IMR-90 (cell line): ENCODE results near the gene NXPE3. TPM values are rescaled to one million over a fixed set of nuclear protein-coding genes. Genes with fewer than 3 reads are reported as not detected.

Source experiments
- ATAC-seq: fragments of 200-7000 bp; cut with Tn5 transposase; 2 replicates; pipeline ENCODE4 v1.9.1; 2020; ENCODE audit warnings: low read depth, mild to moderate bottlenecking, moderate library complexity
- BruUV-seq: library from RNA; stranded (reverse); fragments of 400-500 nt; replicated peaks from 2 replicates; lab custom pipeline; 2021; lab: Mats Ljungman, UMichigan
- CTCF ChIA-PET: fragments of 300-600 bp; formaldehyde crosslinking; extraction: SDS; loops from one replicate; lab custom pipeline; 2021; ENCODE audit warnings: antibody characterized with exemption; lab: Yijun Ruan, JAX
- POLR2A ChIA-PET: fragments of 300-600 bp; sonication (Branson Sonifier 250); formaldehyde crosslinking; loops from one replicate; lab custom pipeline; 2022; ENCODE audit warnings: antibody characterized with exemption; ENCODE audit not compliant: unreplicated experiment; lab: Charles Lee
- DNase-seq: peaks from one replicate; pipeline ENCODE4 v3.0.0; 2013
- H2AFZ ChIP-seq: replicated peaks from 2 replicates; pipeline ENCODE3; 2013; ENCODE audit warnings: low read length, mild to moderate bottlenecking; ENCODE audit not compliant: poor library complexity
- H2AK5ac ChIP-seq: 2 replicates; pipeline ENCODE4 v1.6.1; 2013; ENCODE audit warnings: low read depth, low read length, inconsistent platforms
- H2AK9ac ChIP-seq: replicated peaks from 2 replicates; pipeline ENCODE3; 2013; ENCODE audit warnings: mild to moderate bottlenecking, low read depth, low read length, moderate library complexity; ENCODE audit not compliant: poor library complexity
- H2BK120ac ChIP-seq: 2 replicates; pipeline ENCODE4 v1.6.1; 2013; ENCODE audit warnings: low read depth, low read length, inconsistent platforms
- H2BK15ac ChIP-seq: 3 replicates; pipeline ENCODE4 v1.6.1; 2013; ENCODE audit warnings: low read depth, low read length, inconsistent platforms
- H2BK20ac ChIP-seq: 2 replicates; pipeline ENCODE4 v1.6.1; 2013; ENCODE audit warnings: low read depth, mild to moderate bottlenecking, inconsistent platforms, low read length, moderate library complexity
- H2BK5ac ChIP-seq: 2 replicates; pipeline ENCODE4 v1.6.1; 2013; ENCODE audit warnings: mild to moderate bottlenecking, low read depth, low read length, inconsistent platforms; ENCODE audit not compliant: poor library complexity, severe bottlenecking
- H3K14ac ChIP-seq: replicated peaks from 2 replicates; pipeline ENCODE4 v1.6.1; 2013; ENCODE audit warnings: low read depth, low read length, inconsistent platforms
- H3K18ac ChIP-seq: 2 replicates; pipeline ENCODE4 v1.6.1; 2013; ENCODE audit warnings: low read depth, low read length, control low read depth
- H3K23ac ChIP-seq: 2 replicates; pipeline ENCODE4 v1.6.1; 2013; ENCODE audit warnings: low read depth, low read length, inconsistent platforms
- H3K27ac ChIP-seq: 2 replicates; pipeline ENCODE4 v1.5.1; 2013; ENCODE audit warnings: mild to moderate bottlenecking, control low read depth, low read length; ENCODE audit not compliant: insufficient read depth
- H3K27me3 ChIP-seq: 2 replicates; pipeline ENCODE4 v1.6.1; 2013; ENCODE audit warnings: low read length; ENCODE audit not compliant: control insufficient read depth, insufficient read depth
- H3K36me3 ChIP-seq: 2 replicates; pipeline ENCODE4 v1.6.1; 2013; ENCODE audit warnings: low read length, mixed read lengths; ENCODE audit not compliant: control insufficient read depth, insufficient read depth
- H3K4ac ChIP-seq: 2 replicates; pipeline ENCODE4 v1.6.1; 2013; ENCODE audit warnings: low read depth, low read length, inconsistent platforms
- H3K4me1 ChIP-seq: 2 replicates; pipeline ENCODE4 v1.6.1; 2013; ENCODE audit warnings: low read length, mixed read lengths; ENCODE audit not compliant: control insufficient read depth, insufficient read depth
- H3K4me2 ChIP-seq: 2 replicates; pipeline ENCODE4 v1.6.1; 2013; ENCODE audit warnings: low read depth, mild to moderate bottlenecking, control low read depth, low read length, moderate library complexity
- H3K4me3 ChIP-seq: 2 replicates; pipeline ENCODE4 v1.5.1; 2013; ENCODE audit warnings: low read depth, mild to moderate bottlenecking, control low read depth, low read length, moderate library complexity; ENCODE audit not compliant: insufficient read depth
- H3K56ac ChIP-seq: 2 replicates; pipeline ENCODE4 v1.6.1; 2013; ENCODE audit warnings: low read length, inconsistent platforms; ENCODE audit not compliant: insufficient read depth; ENCODE audit errors: extremely low read depth
- H3K79me1 ChIP-seq, 2 experiments: 2 replicates each; pipeline ENCODE4 v1.6.1; 2013; ENCODE audit warnings: low read length in 2 of 2, inconsistent platforms in 1 of 2, low read depth in 1 of 2
- H3K9ac ChIP-seq: 2 replicates; pipeline ENCODE4 v1.6.1; 2013; ENCODE audit warnings: low read depth, low read length, control low read depth
- H3K9me1 ChIP-seq: 2 replicates; pipeline ENCODE4 v1.6.1; 2013; ENCODE audit warnings: low read length, inconsistent platforms; ENCODE audit not compliant: insufficient read depth
- H3K9me3 ChIP-seq: 2 replicates; pipeline ENCODE4 v1.6.1; 2013; ENCODE audit warnings: low read length; ENCODE audit not compliant: control insufficient read depth, insufficient read depth
- H4K20me1 ChIP-seq: 2 replicates; pipeline ENCODE4 v1.6.1; 2013; ENCODE audit warnings: low read length, inconsistent platforms; ENCODE audit not compliant: insufficient read depth
- H4K5ac ChIP-seq: 2 replicates; pipeline ENCODE4 v1.6.1; 2013; ENCODE audit warnings: mild to moderate bottlenecking, low read depth, low read length, control low read depth
- H4K8ac ChIP-seq, 2 experiments: 2 replicates each; pipeline ENCODE4 v1.6.1; 2013; ENCODE audit warnings: low read depth in 2 of 2, low read length in 2 of 2, control low read depth in 1 of 2, inconsistent platforms in 1 of 2
- H4K91ac ChIP-seq: 2 replicates; pipeline ENCODE4 v1.6.1; 2013; ENCODE audit warnings: low read depth, low read length, inconsistent platforms; ENCODE audit not compliant: insufficient read depth
- BHLHE40 ChIP-seq: fragments of 150-350 bp; IDR thresholded peaks from 2 replicates; pipeline ENCODE4 v1.6.1; 2016; ENCODE audit warnings: mild to moderate bottlenecking, low read depth, low read length
- CEBPB ChIP-seq: IDR thresholded peaks from 2 replicates; pipeline ENCODE4 v1.6.1; 2012; ENCODE audit warnings: low read depth, low read length, improper control_type of control experiment
- CHD1 ChIP-seq: IDR thresholded peaks from 2 replicates; pipeline ENCODE4 v1.6.1; 2012; ENCODE audit warnings: low read depth, low read length, improper control_type of control experiment
- ELK1 ChIP-seq: fragments of 150-350 bp; IDR thresholded peaks from 2 replicates; pipeline ENCODE4 v1.6.1; 2016; ENCODE audit warnings: low read depth, mild to moderate bottlenecking, low read length, moderate library complexity, borderline replicate concordance
- FOS ChIP-seq: fragments of 150-350 bp; IDR thresholded peaks from 2 replicates; pipeline ENCODE4 v1.6.1; 2016; ENCODE audit warnings: low read depth, low read length
- MAFK ChIP-seq: IDR thresholded peaks from 2 replicates; pipeline ENCODE4 v1.6.1; 2012; ENCODE audit warnings: low read depth, low read length, improper control_type of control experiment
- MAZ ChIP-seq: IDR thresholded peaks from 2 replicates; pipeline ENCODE4 v1.6.1; 2012; ENCODE audit warnings: low read depth, mild to moderate bottlenecking, low read length, improper control_type of control experiment, moderate library complexity, borderline replicate concordance
- MXI1 ChIP-seq: IDR thresholded peaks from 2 replicates; pipeline ENCODE4 v1.6.1; 2012; ENCODE audit warnings: low read depth, mild to moderate bottlenecking, low read length, moderate library complexity, borderline replicate concordance
- NFE2L2 ChIP-seq: fragments of 150-350 bp; IDR thresholded peaks from 2 replicates; pipeline ENCODE4 v1.6.1; 2016; ENCODE audit warnings: low read depth, mild to moderate bottlenecking, low read length
- POLR2A ChIP-seq: IDR thresholded peaks from 2 replicates; pipeline ENCODE4 v1.6.1; 2012; ENCODE audit warnings: mild to moderate bottlenecking, low read depth, low read length
- RFX5 ChIP-seq: IDR thresholded peaks from 2 replicates; pipeline ENCODE4 v1.8.0; 2012; ENCODE audit warnings: low read depth, mild to moderate bottlenecking, low read length, moderate library complexity
- SMC3 ChIP-seq: fragments of 150-350 bp; IDR thresholded peaks from 2 replicates; pipeline ENCODE4 v1.6.1; 2016; ENCODE audit warnings: low read depth, mild to moderate bottlenecking, antibody characterized with exemption, low read length, moderate library complexity
- USF2 ChIP-seq: fragments of 150-350 bp; IDR thresholded peaks from 2 replicates; pipeline ENCODE4 v1.6.1; 2017; ENCODE audit warnings: mild to moderate bottlenecking, antibody characterized with exemption, low read length, low read depth
- WGBS, 2 experiments: methylation state at CpG; one replicate each; pipeline versions ENCODE4 v1.1.5 to v1.1.7; 2013; ENCODE audit warnings: missing lambda C conversion rate in 2 of 2; ENCODE audit not compliant: insufficient read length in 1 of 2; ENCODE audit errors: extremely low coverage in 2 of 2; 5-methylcytosine and 5-hydroxymethylcytosine counted together
- dilution Hi-C: fragments of 300-500 bp; cut with HindIII; formaldehyde crosslinking; loops from one replicate; pipeline ENCODE4 v1.14.3; 2018; ENCODE audit warnings: low sequenced_read_pairs; ENCODE audit not compliant: unreplicated experiment
- in situ Hi-C: fragments of 300-500 bp; cut with MboI; formaldehyde crosslinking; loops from 3 replicates; pipeline ENCODE4 v1.14.3; 2019; ENCODE audit warnings: low sequenced_read_pairs, inconsistent platforms, mixed read lengths
- intact Hi-C: fragments of 100-400 bp; cut with micrococcal nuclease; formaldehyde crosslinking; loops from 2 replicates; pipeline ENCODE4 v1.10.0; 2022
- polyA plus RNA-seq, 3 experiments: library from polyadenylated mRNA; depleted of rRNA; stranded (reverse); fragments of >200 nt; gene quantifications; 2 replicates each; pipeline ENCODE4 v1.2.3, GENCODE V29; 2012; ENCODE audit warnings: low replicate concordance in 1 of 3
- total RNA-seq: library from RNA; depleted of rRNA; stranded (reverse); fragments of >200 nt; gene quantifications from 2 replicates; pipeline ENCODE4 v1.2.3, GENCODE V29; 2012

The NXPE3 gene
- total and polyA plus RNA-seq, 2 of the 4 experiments (the other 2 are of a cell fraction): 20.0 to 23.8 TPM

DNA sequence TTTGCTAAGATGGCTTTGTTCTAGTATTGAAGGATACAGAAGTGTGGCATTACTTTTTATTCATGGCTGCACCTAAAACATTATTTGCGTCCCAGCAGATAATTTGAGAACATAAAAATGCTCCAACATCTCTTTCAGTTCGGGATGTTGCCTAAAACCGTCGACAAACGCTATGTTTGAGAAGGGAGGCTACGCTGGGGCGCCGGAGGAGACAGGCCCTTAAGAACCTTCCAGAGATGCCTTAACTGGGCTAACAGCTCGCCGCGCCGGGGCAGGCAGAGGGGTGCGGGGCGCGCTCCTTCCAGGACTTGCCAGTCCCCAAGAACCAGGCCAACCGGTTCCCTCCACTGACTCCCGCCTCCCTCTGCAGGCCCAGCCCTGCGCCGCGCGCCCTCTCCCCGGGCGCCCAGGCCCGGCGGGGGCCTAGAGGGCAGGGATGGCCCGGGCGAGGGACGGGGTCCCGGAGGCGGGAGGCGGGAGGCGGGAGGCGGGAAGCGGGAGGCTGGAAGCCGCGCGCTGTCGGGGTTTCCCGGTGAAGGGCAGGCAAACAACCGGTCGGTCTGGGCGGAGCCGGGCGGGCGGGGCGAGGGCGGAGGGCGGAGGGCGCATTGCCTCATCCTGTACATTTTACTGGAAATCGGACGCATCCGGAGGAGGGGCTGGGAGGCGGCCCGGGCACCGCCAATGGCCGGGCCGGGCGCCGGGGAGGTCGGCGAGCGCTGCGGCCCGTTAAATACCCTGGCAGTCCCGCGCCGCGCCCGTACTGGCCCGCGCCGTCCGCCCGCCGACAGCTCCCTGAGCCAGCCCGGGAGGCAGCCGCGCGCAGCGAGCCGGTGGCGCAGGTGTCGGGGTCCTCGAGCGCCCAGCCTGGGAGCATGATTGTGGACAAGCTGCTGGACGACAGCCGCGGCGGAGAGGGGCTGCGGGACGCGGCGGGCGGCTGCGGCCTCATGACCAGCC lies 70.0 kb downstream of the NXPE3 start, which contains the start of gene NFKBIZ:
TSS of gene NFKBIZ (plus strand) at position 761 of the 960 bp plus-strand sequence. CDS start at position 876, 115 bp downstream.
- peak; percentile 91 for ATAC-seq
- POLR2A ChIA-PET: interaction anchor here (0.6 to 1.6 kb wide), 6 partner anchors 10 to 377 kb away, joined by 3 to 6 read pairs (median 4); no protein-coding TSS in a partner anchor
- no peak for TF ChIP-seq ELK1
- TF ChIP-seq FOS: 0 out of 2 replicates have a peak, but pooled peaks have one; percentile 2
- 0 out of 2 replicates have a peak, but pooled peaks have one; percentile 7 for TF ChIP-seq NFE2L2
- TF ChIP-seq MXI1: peak; percentile 36; the same call in 1 of the 2 replicates
- no peak for TF ChIP-seq USF2
- no peak for TF ChIP-seq RFX5
- TF ChIP-seq BHLHE40: 0 out of 2 replicates have a peak, but pooled peaks have one; percentile 28
- peak; percentile 91 for TF ChIP-seq CHD1
- peak; percentile 100 for TF ChIP-seq POLR2A
- no peak for TF ChIP-seq SMC3
- peak; percentile 95 for TF ChIP-seq CEBPB
- peak; percentile 76; the same call in 1 of the 2 replicates for TF ChIP-seq MAZ
- TF ChIP-seq MAFK: no peak

More for the DNA sequence above, 70.0 kb downstream of the NXPE3 start, which contains the start of gene NFKBIZ:
- intact Hi-C loops: loop anchor here (1.0 kb wide), 3 partner anchors 22 to 376 kb away; no protein-coding TSS in a partner anchor
- CTCF ChIA-PET: interaction anchor here (2.3 kb wide), 1 partner anchor 376 kb away, joined by 8 read pairs; no protein-coding TSS in a partner anchor
- Histone ChIP-seq H4K91ac (peak within 1 kb of the TSS; percentile 59), H3K4me1 (peaks cover 12% of the 10 kb centered on the region), H2AK9ac (peak within 1 kb of the TSS; percentile 89), H3K36me3 (peaks cover 21% of the 10 kb centered on the region), H3K79me1 (peaks cover 27 to 37% of the 10 kb centered on the region in 2 experiments), H3K18ac (peak within 1 kb of the TSS; percentile 74), H4K20me1 (peaks cover 43% of the 10 kb centered on the region), H2BK20ac (0 out of 2 replicates have a peak within 1 kb of the TSS, but pooled peaks have one; percentile 16), H3K9ac (peak within 1 kb of the TSS; percentile 100), H2AK5ac (peak within 1 kb of the TSS; percentile 42), H3K4me3 (peak within 1 kb of the TSS; percentile 96), H2BK5ac (peak within 1 kb of the TSS; percentile 91), H2BK15ac (peak within 1 kb of the TSS; percentile 26; the same call in 1 of the 3 replicates), H3K4me2 (peak within 1 kb of the TSS; percentile 92), H3K27ac (peak within 1 kb of the TSS; percentile 96), H3K4ac (peak within 1 kb of the TSS; percentile 87), H3K23ac (peak within 1 kb of the TSS; percentile 93), H3K9me3 (no peaks in the 10 kb centered on the region), H3K14ac (peak within 1 kb of the TSS; percentile 95), H2AFZ (peak within 1 kb of the TSS; percentile 87), H2BK120ac (peak within 1 kb of the TSS; percentile 86), H3K56ac (peak within 1 kb of the TSS; percentile 93), H3K27me3 (no peaks in the 10 kb centered on the region), H4K5ac (peak within 1 kb of the TSS; percentile 58; the same call in 1 of the 2 replicates), H4K8ac (peak within 1 kb of the TSS; percentile 93 to 95), H3K9me1 (peaks cover 12% of the 10 kb centered on the region)
- in situ Hi-C loops: no loop called here
- WGBS, 2 experiments: 1% methylated on average over 51 of the region's 95 CpGs; no CpG with 5 or more reads in 1 of the 2 experiments
- dilution Hi-C loops: no loop called here
- DNase-seq: peak; percentile 91
- no TSS peak for BruUV-seq
